Esophagus squamous epithelium (tissue), 4 donors: Measurements from ENCODE around the gene SAA1.

ENCODE experiments used
- CTCF ChIP-seq, 6 experiments: fragments of 450-650 bp in 4 of 6; fragments of 200-600 bp in 2 of 6; sonication (generic) in 2 of 6; IDR thresholded peaks; one replicate each; pipeline ENCODE4 v1.5.1; 2016 to 2019; ENCODE audit warnings: antibody characterized with exemption in 6 of 6, mild to moderate bottlenecking in 4 of 6, moderate library complexity in 4 of 6
- POLR2A ChIP-seq, 4 donors: fragments of 450-650 bp; IDR thresholded peaks; one replicate each; pipeline ENCODE4 v1.6.1; 2017; ENCODE audit warnings: antibody characterized with exemption in 4 of 4, mild to moderate bottlenecking in 4 of 4, moderate library complexity in 3 of 4

GRCh38 chr11:18222814-18223421 lies 43.1 kb upstream of the SAA1 start:
- TF ChIP-seq POLR2A (IDR thresholded peaks at IDR 0.05) (no peak), CTCF (IDR thresholded peaks at IDR 0.05) (no peak)
